GM12892 (cell line): ENCODE measurements around the gene VPS33B.

Source experiments
- DNase-seq: peaks from one replicate; pipeline ENCODE4 v3.0.0; 2011; ENCODE audit not compliant: insufficient read length
- FAIRE-seq: peaks from 2 replicates; lab custom pipeline; 2011; peaks lifted over from hg19 to GRCh38; lab: Jason Lieb, UNC
- POLR2A ChIP-seq: IDR thresholded peaks from 2 replicates; pipeline ENCODE4 v1.6.1; 2011; ENCODE audit warnings: low read depth, low read length, control low read depth
- POLR2AphosphoS5 ChIP-seq: IDR thresholded peaks from 2 replicates; pipeline ENCODE4 v1.6.1; 2011; ENCODE audit warnings: low read depth, low read length, control low read depth
- TAF1 ChIP-seq: IDR thresholded peaks from 2 replicates; pipeline ENCODE4 v1.6.1; 2011; ENCODE audit warnings: low read depth, mild to moderate bottlenecking, control low read depth, low read length, borderline replicate concordance

VPS33B gene

GRCh38 chr15:90966262-90966661, 56.1 kb downstream of the VPS33B start:
- FAIRE-seq, result no peak
- DNase-seq, result no peak
- TF ChIP-seq POLR2AphosphoS5, result no peak
- TF ChIP-seq TAF1, result no peak
- no peak for TF ChIP-seq POLR2A

GRCh38 chr15:90962021-90962420, 60.4 kb downstream of the VPS33B start:
- no peak for FAIRE-seq
- TF ChIP-seq TAF1 (no peak), POLR2AphosphoS5 (no peak), POLR2A (no peak)
- DNase-seq, result no peak

GRCh38 chr15:90960298-90961091, 61.9 kb downstream of the VPS33B start:
- FAIRE-seq (no peak), DNase-seq (no peak)
- no peak for TF ChIP-seq POLR2A
- TF ChIP-seq TAF1, result no peak
- TF ChIP-seq POLR2AphosphoS5, result no peak

- no peak for DNase-seq
- no peak for FAIRE-seq
These were observed 62.5 kb downstream of the VPS33B start for GRCh38 chr15:90959894-90960293.

GRCh38 chr15:90959028-90959595, 63.3 kb downstream of the VPS33B start:
- FAIRE-seq, result no peak
- no peak for DNase-seq
- TF ChIP-seq POLR2AphosphoS5, result no peak
- TF ChIP-seq TAF1, result no peak
- no peak for TF ChIP-seq POLR2A

More at GRCh38 chr15:90959894-90960293, 62.5 kb downstream of the VPS33B start:
- TF ChIP-seq POLR2A, result no peak
- TF ChIP-seq TAF1, result no peak
- TF ChIP-seq POLR2AphosphoS5, result no peak

GRCh38 chr15:90957791-90958190, 64.6 kb downstream of the VPS33B start:
- TF ChIP-seq POLR2A, result no peak
- no peak for DNase-seq
- FAIRE-seq, result no peak

- no peak for DNase-seq
- no peak for FAIRE-seq
- TF ChIP-seq POLR2AphosphoS5 (no peak), POLR2A (no peak), TAF1 (no peak)
These were observed 65.2 kb downstream of the VPS33B start for GRCh38 chr15:90957031-90957790.

- FAIRE-seq, result no peak
These were observed 65.9 kb downstream of the VPS33B start for GRCh38 chr15:90956274-90957030.

GRCh38 chr15:90955624-90956273, 66.6 kb downstream of the VPS33B start:
- DNase-seq (no peak), FAIRE-seq (peak; percentile 87)
- TF ChIP-seq POLR2A, result no peak; the same call in 1 of the 2 replicates
- no peak for TF ChIP-seq POLR2AphosphoS5
- no peak for TF ChIP-seq TAF1

More at GRCh38 chr15:90956274-90957030, 65.9 kb downstream of the VPS33B start:
- peak; percentile 3; the same call in 1 of the 2 replicates for TF ChIP-seq POLR2A
- TF ChIP-seq TAF1, result no peak
- TF ChIP-seq POLR2AphosphoS5, result no peak
- peak; percentile 89 for DNase-seq

GRCh38 chr15:90954712-90955623, 67.4 kb downstream of the VPS33B start, which contains the start of gene RCCD1:
RCCD1 (plus strand) TSS chr15:90954884; CDS start chr15:90956735, 1,851 bp downstream.
- TF ChIP-seq POLR2A (peak; percentile 86), POLR2AphosphoS5 (peak; percentile 95), TAF1 (peak; percentile 59)
- DNase-seq (peak; percentile 100), FAIRE-seq (peak; percentile 100)
